Activated T-cell treated with anti-CD3 and anti-CD28 coated beads, Interleukin-2, amount 50 U/mL, for 4 hours (primary cell): ENCODE measurements around the gene ZNF467. TPM values are rescaled to one million over a fixed set of nuclear protein-coding genes. Genes with fewer than 3 reads are reported as not detected.

ENCODE experiments used
- ATAC-seq, 2 donors: fragments of 200-7000 bp; cut with Tn5 transposase; one replicate each; pipeline ENCODE4 v1.10.0; 2021
- DNase-seq: peaks from one replicate; pipeline ENCODE4 v3.0.0-alpha.2; 2020
- H3K27me3 Mint-ChIP-seq: one replicate; pipeline ENCODE4 v1.8.0; 2021; ENCODE audit warnings: low read depth, mixed read lengths
- H3K36me3 Mint-ChIP-seq: one replicate; pipeline ENCODE4 v1.8.0; 2022; ENCODE audit warnings: mixed read lengths; ENCODE audit not compliant: insufficient read depth
- H3K4me1 Mint-ChIP-seq: one replicate; pipeline ENCODE4 v1.8.0; 2021; ENCODE audit warnings: low read depth, mixed read lengths
- H3K4me3 Mint-ChIP-seq: one replicate; pipeline ENCODE4 v1.8.0; 2021; ENCODE audit warnings: mild to moderate bottlenecking, moderate library complexity, mixed read lengths
- H3K9me3 Mint-ChIP-seq: one replicate; pipeline ENCODE4 v1.8.0; 2021; ENCODE audit warnings: mixed read lengths
- total RNA-seq, 3 donors: library from RNA; stranded (reverse); gene quantifications; one replicate each; pipeline ENCODE4 v1.2.1, GENCODE V29; 2021

ZNF467 gene
- total RNA-seq, 3 donors from 2014 or later, result 0.08 to 0.18 (median 0.16) TPM

DNA sequence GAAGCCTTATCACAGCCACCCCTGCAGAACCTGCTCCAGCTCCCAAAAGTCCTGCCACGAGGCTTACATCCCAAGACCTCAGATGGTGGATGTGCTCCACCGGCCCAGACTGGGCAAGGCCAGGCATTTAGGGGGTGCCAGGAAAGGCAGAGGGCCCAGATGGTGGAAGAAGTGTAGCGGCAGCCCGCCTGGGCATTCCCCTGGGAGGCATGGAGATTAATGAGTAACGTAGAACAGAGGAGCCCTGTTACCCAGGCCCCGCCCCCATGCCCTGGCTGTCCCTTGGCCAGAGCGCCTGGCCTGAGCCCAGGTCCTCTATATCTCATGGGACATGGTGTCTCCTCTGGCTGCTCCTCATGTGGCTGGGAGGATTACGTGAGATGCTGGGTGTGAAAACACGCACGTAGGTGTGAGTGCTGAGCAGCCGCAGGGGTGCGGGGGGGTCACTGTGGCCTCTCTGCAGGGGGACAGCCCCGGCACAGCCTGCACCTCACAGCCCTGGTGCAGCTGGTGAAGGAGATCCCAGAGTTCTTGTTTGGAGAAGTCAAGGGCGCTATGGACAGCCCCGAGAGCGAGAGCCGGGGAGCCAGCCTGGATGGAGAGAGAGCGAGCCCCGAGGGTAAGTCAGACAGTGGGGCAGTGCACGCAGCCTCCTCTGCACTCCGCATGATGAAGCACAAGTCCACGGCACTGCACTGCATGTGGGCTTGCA lies 52.9 kb downstream of the ZNF467 start:
- H3K4me1 Mint-ChIP-seq, result peaks cover 15% of the 10 kb centered on the region
- peaks cover 5% of the 10 kb centered on the region for H3K36me3 Mint-ChIP-seq
- no peak overlapping the region for H3K4me3 Mint-ChIP-seq
- DNase-seq (no peak), ATAC-seq (no peak)
- H3K9me3 Mint-ChIP-seq, result no peaks in the 10 kb centered on the region
- no peaks in the 10 kb centered on the region for H3K27me3 Mint-ChIP-seq

DNA sequence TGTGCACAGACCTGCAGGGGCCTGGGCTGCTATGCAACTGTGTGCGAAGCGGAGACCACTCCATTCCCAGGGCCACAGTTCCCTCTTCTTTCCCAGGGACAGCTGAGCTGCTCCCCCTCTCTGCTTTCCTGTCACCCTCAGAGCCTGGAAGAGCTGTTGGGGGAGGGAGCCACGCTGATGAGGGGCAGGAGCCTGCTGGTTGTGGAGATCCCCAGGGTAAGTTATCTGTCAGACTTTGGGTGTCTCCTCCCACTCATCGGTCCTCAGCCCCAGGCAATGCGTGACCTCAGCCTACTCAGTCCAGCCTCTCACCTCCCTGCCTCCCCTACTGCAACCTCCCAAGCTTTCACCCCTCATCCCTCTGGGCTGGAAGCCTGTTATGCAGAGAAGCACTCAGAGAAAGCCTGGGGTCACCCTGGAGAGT lies 53.5 kb downstream of the ZNF467 start:
- Mint-ChIP-seq H3K4me1 (peaks cover 20% of the 10 kb centered on the region), H3K4me3 (no peak overlapping the region), H3K27me3 (no peaks in the 10 kb centered on the region), H3K9me3 (no peaks in the 10 kb centered on the region), H3K36me3 (peaks cover 5% of the 10 kb centered on the region)
- no peak for DNase-seq
- ATAC-seq, result no peak

DNA sequence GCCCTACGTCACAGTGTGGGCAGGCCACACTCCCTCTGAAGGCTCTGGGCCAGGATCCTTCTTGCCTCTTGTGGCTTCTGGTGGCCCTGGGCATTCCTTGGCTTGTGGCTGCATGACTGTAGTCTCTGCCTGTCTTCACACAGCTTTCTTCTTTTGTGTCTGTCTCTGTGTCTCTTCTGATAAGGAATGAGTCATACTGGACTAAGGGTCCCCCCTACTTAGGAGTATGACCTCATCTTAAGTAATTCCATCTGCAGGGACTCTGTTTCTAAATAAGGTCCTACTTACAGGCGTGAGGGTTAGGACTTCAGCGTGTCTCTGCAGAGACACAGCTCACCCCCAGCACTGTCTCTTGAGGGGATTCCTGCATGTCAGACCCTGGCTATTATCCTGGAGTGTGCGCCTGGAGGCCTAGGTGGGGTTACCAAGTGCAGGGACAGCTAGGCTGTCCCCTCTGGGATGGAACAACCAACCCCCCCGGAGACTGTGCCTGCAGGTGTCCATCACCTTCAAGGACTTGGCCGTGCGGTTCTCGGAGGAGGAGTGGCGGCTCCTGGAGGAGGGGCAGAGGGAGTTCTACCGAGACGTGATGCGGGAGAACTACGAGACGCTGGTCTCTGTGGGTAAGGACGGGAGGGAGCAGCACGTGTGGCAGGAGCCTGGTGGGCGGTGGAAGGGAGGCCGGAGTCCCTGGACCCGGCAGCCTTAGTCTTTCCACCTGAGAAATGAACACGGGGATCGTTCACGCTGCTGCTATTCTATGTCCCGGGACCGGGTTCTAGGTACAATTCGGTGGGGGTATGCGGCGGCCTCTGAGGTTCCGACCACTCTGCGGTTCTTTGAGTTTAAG lies 54.1 kb downstream of the ZNF467 start:
- DNase-seq (no peak), ATAC-seq (no peak)
- no peak overlapping the region for H3K4me3 Mint-ChIP-seq
- H3K27me3 Mint-ChIP-seq, result no peaks in the 10 kb centered on the region
- H3K9me3 Mint-ChIP-seq, result no peaks in the 10 kb centered on the region
- H3K36me3 Mint-ChIP-seq, result peaks cover 5% of the 10 kb centered on the region
- peaks cover 20% of the 10 kb centered on the region for H3K4me1 Mint-ChIP-seq

DNA sequence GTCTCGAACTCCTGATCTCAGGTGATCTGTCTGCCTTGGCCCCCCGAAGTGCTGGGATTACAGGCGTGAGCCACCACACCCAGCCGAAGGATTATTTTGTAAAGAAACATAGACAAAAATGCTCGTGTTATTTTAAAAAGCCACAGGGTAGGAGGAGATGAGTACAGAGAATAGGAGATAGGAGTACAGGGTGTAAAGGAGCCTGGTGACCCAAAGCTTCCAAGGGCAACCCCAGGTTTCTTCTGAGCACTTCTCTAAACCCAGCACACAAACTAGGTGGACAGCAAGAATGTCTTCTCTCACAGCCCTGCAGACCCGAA lies 54.7 kb downstream of the ZNF467 start:
- Mint-ChIP-seq H3K36me3 (peaks cover 5% of the 10 kb centered on the region), H3K9me3 (no peaks in the 10 kb centered on the region), H3K27me3 (no peaks in the 10 kb centered on the region), H3K4me1 (peaks cover 20% of the 10 kb centered on the region), H3K4me3 (no peak overlapping the region)
- DNase-seq, result no peak
- ATAC-seq, result no peak

DNA sequence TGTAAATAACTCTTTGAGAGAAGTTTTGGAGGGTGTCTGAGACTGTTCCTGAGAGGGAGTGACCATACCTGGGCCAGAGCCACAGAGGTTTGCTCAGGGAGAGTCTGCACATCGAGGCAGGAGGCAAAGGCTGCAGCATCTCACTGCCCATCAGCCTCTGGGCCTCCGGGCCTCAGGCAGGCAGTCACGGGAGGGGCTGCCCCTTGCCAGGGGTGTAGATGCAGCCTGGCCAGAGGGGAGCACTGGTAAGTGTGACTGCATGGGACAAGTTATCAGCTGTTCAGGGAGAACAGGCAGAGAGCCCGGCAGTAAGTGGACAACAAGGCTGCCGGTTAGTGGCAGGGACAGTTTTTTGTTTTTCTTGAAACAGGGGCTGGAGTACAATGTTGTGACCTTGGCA lies 55.9 kb downstream of the ZNF467 start:
- H3K4me3 Mint-ChIP-seq, result no peak overlapping the region
- ATAC-seq (no peak), DNase-seq (no peak)
- no peaks in the 10 kb centered on the region for H3K27me3 Mint-ChIP-seq
- peaks cover 2% of the 10 kb centered on the region for H3K36me3 Mint-ChIP-seq
- H3K9me3 Mint-ChIP-seq, result no peaks in the 10 kb centered on the region
- peaks cover 20% of the 10 kb centered on the region for H3K4me1 Mint-ChIP-seq

DNA sequence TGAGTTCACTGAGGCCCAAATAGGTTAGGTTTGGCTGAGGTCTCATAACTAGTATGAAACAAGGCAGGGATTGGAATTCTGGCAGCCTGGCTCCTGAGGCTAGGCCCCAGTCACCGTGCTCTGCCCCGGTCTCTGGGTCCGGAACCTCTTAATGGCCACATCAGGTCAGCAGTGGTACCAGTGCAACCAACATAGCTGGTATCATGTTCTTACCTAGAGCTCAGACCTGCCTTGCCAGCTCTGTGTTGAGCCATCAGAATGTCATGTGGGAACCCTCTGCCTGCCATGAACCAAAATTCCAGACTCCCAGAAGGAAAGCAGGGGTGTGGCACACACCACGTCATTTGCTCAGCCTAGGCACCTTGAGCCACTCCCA lies 56.5 kb downstream of the ZNF467 start:
- ATAC-seq, result no peak
- H3K27me3 Mint-ChIP-seq, result no peaks in the 10 kb centered on the region
- H3K36me3 Mint-ChIP-seq, result peaks cover 2% of the 10 kb centered on the region
- H3K9me3 Mint-ChIP-seq, result no peaks in the 10 kb centered on the region
- peaks cover 20% of the 10 kb centered on the region for H3K4me1 Mint-ChIP-seq
- DNase-seq, result no peak
- peak overlapping the region; percentile 78 for H3K4me3 Mint-ChIP-seq

DNA sequence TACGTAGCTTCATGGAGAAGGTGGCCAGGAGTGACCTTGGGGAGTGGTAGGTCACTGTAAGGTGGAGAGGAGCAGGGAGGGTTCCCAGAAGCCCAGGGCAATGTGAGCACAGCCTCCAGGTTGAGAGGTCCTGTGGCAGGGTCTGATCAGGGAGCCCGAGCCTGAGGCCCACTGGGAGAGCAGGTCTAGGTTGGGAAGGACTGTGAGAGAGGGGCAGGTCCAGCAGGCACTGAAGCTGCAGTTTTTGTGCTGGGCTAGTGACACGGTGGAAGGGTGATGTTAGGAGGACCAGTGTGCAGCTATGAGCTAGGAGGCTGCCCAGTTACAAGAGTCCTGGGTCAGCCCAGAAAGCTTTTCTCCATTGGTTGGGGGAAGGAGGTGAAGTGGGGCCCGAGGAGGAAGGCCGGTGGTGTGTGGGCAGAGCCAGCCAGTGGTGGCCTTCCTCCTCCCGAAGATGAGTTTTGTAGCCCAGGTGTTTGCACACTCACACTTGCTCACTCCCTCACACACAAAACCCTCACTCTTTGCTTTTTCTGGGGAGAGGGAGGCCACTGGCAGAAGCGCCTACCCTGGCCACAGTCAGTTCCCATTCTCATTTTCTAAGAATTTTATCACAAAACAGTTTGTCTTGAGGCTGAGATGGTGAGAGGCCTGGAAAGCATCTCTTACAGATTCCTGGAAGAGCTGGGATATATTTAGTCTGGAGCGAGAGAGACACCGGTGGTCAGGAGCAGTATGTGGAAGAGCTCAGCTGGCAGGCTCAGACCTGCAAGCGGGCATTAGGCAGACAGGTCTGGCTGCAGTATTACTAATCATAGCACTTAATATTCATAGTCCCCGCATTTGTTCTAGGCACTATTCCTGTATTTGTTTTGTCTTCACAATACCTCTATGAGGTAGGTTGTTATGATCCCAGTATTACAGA lies 57.1 kb downstream of the ZNF467 start:
- Mint-ChIP-seq H3K36me3 (peaks cover 2% of the 10 kb centered on the region), H3K9me3 (peaks cover 4% of the 10 kb centered on the region), H3K4me3 (peak overlapping the region; percentile 78), H3K27me3 (no peaks in the 10 kb centered on the region), H3K4me1 (peaks cover 20% of the 10 kb centered on the region)
- no peak for DNase-seq
- ATAC-seq, result no peak

DNA sequence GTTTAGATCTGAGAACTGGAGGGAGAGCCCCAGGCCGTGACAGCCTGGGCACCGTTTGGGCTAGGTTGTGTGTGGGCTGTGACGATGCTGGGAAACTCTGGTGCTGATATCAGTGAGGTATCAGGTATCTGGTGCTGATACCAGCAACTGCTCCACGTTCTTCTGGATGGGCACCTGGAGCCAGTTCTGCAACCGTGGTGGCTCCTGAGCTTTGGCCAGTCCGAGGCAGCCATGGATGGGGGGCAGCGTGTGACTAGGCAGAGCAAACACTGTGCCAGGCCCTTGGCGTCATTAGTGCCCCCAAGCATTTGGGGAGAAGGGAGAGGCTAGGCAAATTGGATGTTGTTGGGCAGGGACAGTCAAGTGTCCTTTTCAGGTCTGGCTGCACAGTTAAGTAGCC lies 57.9 kb downstream of the ZNF467 start:
- ATAC-seq (peak; percentile 5 to 7), DNase-seq (no peak)
- peak overlapping the region; percentile 78 for H3K4me3 Mint-ChIP-seq
- H3K9me3 Mint-ChIP-seq, result peaks cover 9% of the 10 kb centered on the region
- peaks cover 20% of the 10 kb centered on the region for H3K4me1 Mint-ChIP-seq
- H3K36me3 Mint-ChIP-seq, result no peaks in the 10 kb centered on the region
- no peaks in the 10 kb centered on the region for H3K27me3 Mint-ChIP-seq

DNA sequence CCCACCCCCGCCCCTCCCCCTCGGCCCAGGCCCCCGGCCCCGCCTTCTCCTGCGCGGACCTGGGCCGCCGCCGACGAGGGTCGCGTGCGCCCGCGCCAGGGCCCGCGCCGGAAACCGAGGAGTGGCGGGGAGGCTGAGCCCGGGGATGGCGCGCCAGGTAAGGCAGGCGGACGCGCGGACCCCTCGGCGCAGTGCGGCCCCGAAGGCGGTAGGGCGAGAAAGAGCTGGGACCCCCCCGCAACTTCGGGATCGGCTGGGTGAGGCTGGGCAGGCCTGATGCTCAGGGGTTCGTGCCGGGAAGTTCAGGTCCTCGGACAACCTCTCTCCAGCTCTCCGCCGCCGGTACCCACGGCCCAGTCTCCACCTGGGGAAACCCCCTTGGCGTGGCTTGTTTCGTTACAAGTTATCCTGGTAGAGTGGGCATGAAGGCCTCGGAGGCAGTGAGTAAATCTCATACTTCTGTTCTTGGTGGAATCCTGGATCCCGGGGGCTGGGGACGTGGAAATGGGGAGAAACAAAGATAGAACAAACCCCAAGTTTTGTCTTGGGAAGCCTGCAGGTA lies 58.4 kb downstream of the ZNF467 start:
- H3K36me3 Mint-ChIP-seq, result no peaks in the 10 kb centered on the region
- H3K9me3 Mint-ChIP-seq, result peaks cover 9% of the 10 kb centered on the region
- ATAC-seq (peak in 1 of 2 donors; percentile 25), DNase-seq (peak; percentile 46)
- peaks cover 18% of the 10 kb centered on the region for H3K4me1 Mint-ChIP-seq
- no peaks in the 10 kb centered on the region for H3K27me3 Mint-ChIP-seq
- H3K4me3 Mint-ChIP-seq, result peak overlapping the region; percentile 78

Other genes with a start within 250 kb of the ZNF467 start
- gene ZNF862, start 64.8 kb upstream of the ZNF467 start, total RNA-seq, result 1 to 10 TPM; 5.4 to 9.4 (median 7.4) TPM
- 10 to 100 TPM; 36.8 to 43.2 (median 42.5) TPM for gene ATP6V0E2, start 100.4 kb upstream of the ZNF467 start, total RNA-seq